Measurements from ENCODE around the gene PCA3.

The PCA3 gene

DNA sequence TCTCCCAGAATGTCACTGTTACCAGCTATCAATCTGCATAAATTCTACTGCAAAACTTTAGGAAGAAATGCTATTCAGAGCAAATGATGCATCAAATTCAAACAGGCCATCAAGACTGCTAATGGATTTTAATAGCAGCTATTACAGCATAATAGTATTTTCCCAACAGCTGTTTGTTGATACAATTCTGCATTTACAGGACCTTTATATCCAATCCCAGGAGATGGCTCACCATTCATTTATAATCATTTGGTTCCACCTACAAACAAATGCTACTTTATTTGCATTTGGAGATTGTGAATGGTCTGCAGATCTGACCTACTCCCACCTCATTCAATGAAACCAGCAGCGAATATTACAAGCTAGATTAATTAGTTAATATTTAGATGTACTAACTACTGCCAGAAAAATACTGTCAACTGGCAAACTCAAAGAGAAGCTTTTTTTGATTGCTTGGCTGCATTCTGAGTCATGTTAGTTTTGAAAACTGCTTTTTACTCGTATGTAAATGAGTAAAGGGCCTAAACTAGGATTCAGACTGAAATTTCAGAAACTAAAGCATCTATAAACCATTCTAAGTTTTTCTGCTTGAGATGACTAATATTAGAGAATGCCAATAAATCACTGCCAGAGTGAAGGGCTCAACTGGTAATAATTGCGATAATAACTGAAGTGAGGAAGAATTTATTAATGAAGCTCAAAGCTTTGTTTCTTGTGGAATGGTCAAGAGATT, 7.1 kb upstream of the PCA3 start:
- DNase-seq: peak in 2 of 3 experiments; percentile 61 to 93

DNA sequence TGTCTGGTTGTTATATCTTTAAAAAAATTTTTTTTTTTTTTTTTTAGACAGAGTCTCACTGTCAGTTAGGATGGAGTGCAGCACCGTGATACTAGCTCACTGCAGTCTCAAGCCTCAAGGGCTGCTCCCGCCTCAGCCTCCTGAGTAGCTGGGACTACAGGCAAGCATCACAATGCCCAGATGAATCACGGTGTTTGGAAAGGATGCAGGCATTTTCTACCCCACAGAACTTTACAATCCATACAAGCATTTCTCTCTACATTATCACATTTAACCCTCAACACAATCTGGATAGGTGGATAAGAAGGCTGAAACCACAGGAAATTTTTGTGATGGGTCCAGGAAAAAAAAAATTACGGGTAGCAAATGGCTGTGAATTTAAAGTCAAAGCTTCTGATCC, 5.8 kb upstream of the PCA3 start:
- peak in 2 of 3 experiments; percentile 13 to 33 for DNase-seq

- peak; percentile 11 to 55 (median 16) for DNase-seq
Measured at GRCh38 chr9:76759732-76760131, 4.5 kb upstream of the PCA3 start.

GRCh38 chr9:76761448-76761847, 2.8 kb upstream of the PCA3 start:
- DNase-seq: peak in 1 of 3 experiments; percentile 29

DNA sequence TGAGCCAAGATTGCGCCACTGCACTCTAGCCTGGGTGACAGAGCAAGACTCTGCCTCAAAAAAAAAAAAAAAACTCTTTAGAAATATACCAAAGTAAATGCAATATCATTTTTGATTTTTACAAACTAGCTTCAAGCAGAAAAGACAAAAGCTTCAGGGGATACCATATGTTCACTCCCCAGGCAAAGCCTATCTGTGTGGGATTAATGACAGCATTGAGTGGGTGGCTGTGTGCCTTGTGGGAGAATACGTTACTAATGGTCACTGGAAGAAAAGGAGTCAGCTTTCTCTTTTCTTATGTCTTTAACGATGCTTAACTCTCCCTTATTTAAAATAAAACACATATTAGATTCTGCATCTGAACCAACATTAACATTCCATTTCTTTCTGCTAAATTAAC, 1.9 kb downstream of the PCA3 start:
- DNase-seq: no peak

GRCh38 chr9:76772686-76773445, 8.6 kb downstream of the PCA3 start:
- DNase-seq: no peak

DNA sequence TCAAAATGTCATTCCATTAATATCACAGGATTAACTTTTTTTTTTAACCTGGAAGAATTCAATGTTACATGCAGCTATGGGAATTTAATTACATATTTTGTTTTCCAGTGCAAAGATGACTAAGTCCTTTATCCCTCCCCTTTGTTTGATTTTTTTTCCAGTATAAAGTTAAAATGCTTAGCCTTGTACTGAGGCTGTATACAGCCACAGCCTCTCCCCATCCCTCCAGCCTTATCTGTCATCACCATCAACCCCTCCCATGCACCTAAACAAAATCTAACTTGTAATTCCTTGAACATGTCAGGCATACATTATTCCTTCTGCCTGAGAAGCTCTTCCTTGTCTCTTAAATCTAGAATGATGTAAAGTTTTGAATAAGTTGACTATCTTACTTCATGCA, 20.6 kb downstream of the PCA3 start:
- DNase-seq: no peak

DNA sequence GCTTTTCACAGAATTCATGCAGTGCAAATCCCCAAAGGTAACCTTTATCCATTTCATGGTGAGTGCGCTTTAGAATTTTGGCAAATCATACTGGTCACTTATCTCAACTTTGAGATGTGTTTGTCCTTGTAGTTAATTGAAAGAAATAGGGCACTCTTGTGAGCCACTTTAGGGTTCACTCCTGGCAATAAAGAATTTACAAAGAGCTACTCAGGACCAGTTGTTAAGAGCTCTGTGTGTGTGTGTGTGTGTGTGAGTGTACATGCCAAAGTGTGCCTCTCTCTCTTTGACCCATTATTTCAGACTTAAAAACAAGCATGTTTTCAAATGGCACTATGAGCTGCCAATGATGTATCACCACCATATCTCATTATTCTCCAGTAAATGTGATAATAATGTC, 21.3 kb downstream of the PCA3 start:
- DNase-seq: peak in 1 of 3 experiments; percentile 7

DNA sequence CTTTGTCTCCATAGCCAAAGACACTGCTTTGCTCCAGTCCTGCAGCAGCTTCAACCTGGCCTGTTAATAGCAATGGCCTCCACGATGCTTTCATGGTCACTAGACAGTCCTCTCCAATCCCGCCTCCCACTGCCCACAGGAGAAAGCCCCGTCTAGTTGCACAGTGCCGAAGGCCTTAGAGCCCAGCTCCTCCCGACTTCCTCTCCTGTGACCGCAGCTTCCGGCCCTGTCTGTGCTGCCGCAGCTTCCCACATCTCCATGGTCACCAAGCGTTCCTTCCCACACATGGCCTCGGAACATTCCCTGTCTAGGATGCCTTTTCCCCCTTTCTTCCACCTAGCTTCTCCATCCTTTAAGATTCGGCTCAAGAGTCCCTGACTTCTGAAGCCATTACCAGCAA, 23.4 kb downstream of the PCA3 start:
- DNase-seq: no peak

DNA sequence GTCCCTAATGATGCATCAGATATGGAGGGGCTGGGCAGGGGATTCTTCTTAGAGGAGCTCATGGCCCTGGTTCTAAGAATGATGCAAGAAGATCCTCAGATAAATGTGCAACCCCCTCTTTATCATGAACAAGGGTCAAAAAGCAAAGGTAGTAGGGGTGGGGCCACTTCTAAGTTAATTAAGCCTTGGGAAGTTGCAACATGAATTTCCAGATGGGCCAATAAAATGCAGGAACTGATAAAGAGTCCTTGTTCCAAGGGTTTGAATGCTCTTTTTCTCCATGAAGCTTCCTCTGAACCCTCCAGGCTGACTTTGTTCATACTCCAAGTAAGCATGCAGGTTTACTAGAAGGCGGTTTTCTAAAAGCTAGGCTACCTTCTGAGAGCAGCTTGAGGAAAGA, 25.6 kb downstream of the PCA3 start:
- DNase-seq: no peak

DNA sequence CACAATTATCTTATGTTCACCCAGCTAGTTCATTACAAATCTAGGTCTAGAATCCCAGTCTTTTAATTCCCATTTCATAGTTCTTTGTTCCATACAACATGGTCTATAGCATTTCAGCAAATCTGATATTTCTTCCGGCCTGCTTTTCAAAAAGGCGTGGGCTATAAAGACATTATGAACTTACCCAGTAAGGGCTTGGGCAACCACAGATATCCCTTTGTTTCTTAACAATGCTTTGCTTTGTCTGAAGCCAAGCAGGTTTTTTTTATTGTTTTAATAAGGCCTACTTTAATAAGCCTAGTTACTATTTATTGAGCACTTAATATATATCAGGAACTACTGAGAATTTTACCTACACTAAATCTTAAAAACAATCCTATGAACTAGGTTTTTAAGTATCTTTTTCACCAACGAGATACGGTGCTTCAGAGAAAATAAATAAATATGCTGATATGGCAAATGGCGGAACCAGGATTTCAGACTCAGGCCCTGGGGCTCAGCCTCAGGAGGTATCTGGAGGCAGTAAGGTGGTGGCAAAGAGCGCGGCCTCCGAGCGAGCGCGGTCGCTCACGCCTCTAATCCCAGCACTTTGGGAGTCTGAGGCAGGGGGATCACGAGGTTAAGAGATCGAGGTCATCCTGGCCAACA, 29.7 kb downstream of the PCA3 start:
- no peak for DNase-seq

DNA sequence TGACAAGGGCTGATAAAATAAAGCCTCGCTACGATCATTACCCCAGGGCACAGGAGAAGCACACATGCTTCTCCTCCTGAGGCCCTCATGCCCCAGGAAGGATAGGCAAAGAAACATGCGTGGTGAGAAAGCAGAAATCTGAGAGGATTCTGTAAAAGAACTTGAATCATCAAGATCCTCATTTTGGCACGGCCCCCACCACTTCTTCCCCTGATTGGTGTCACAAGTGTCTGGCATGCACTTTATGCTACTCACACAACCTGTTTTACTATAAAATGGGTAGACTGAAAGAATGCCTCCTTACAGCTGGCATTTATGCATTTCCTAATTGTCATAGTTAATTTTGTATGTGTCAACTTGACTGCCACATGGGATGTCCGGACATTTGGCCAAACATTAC, 32.1 kb downstream of the PCA3 start:
- no peak for DNase-seq

DNA sequence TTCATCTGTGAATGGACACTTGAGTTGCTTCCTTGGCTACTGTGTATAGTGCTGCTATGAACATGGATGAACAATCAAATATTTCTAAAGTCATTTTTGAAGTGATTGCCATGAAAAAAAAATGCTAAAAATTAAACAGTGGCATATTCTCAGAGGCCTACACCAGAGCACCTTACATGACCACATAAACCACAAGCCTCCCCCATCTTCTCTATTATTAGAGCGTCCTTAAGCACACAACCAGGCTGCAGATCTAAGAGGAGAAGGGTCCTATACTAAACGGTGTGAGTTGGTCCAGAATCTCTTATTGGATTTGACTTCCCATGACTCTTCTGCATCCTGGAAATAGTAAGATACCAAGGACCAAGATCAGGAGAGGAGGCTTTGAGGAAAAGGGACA, 34.3 kb downstream of the PCA3 start:
- DNase-seq: no peak

- no peak for DNase-seq
Measured at GRCh38 chr9:76799473-76799872, 35.2 kb downstream of the PCA3 start.

- no peak for DNase-seq
Measured at GRCh38 chr9:76800901-76801300, 36.7 kb downstream of the PCA3 start.

GRCh38 chr9:76803083-76803482, 38.8 kb downstream of the PCA3 start:
- DNase-seq: no peak

DNA sequence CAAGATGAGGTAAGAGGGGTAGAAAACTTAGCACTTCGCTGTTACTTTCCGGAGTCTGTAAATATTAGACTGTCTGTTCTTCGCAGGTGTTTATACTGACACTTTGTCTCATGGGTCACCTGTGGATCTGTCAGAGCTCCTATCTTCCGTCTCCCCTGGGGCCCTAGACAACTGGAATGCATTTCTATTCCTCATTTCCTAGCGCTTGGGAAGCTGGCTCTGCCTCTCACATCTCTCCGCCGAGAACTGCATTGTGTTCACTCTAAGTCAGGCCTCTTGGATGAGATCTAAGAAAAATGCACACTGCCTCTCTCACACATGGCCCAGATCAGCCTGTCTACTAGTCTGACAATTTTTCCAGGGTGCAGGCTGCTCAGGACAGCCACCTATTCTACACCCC, 39.5 kb downstream of the PCA3 start:
- DNase-seq: no peak

DNA sequence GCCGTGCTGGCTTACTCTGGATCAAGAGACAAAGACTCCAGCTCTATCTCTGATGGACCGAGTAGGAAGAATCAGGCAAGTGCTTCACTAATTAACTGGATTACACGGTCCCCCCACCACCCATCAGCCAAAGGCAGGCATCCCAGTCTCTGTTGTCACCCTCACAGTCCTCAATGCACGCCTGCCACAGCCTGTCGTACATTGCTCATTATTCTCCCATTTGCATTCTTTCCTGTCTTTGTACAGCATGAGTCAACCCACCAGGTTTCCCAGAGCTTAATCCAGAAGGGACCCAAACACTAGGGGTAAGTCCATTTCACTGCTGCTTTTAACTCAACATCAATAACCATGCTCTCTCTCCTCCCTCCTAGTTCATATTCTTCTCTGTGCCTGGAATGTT, 44.4 kb downstream of the PCA3 start:
- no peak for DNase-seq

GRCh38 chr9:76810377-76810957, 46.2 kb downstream of the PCA3 start:
- peak; percentile 19 to 91 (median 65) for DNase-seq

- DNase-seq: peak in 2 of 3 experiments; percentile 82 to 96
Measured at GRCh38 chr9:76812591-76812990, 48.4 kb downstream of the PCA3 start.

DNA sequence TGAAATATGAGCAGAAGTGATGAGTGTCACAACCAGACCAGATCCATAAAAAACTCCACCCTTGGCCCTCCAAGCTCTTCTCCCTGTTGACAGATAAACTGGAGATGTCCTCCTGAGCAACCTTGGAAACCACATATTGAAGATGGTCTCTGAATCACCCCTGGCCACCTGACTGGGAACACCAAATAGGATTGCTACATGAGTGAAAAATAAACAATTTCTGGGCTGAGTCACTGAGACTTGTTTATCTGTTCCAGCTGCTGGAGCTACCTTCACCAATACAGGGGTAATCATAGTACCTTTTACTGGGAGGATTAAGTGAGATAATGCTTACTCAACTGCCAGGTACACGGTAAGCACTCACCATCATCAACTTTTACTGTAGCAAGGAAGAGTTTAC, 53.3 kb downstream of the PCA3 start:
- no peak for DNase-seq

DNA sequence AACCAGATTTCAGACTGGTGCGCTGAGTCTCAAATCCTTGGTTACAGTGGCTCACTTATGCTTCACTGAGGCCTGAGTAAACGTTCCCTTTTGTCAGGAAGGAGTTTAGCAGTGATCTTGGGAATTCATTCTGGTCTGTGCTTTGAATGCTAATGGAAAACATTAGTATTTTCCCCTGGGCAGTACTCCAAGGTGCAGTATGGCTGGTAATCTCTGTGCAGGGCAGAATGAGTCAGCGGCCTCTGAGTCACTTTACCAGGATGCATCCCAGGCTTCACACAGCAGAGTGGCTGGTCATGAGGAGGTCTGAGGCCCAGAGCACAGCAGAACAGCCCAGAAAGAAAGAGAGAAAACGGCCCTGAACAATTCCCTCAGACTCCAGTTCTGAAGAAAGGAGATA, 54.0 kb downstream of the PCA3 start:
- peak in 1 of 3 experiments; percentile 20 for DNase-seq

DNA sequence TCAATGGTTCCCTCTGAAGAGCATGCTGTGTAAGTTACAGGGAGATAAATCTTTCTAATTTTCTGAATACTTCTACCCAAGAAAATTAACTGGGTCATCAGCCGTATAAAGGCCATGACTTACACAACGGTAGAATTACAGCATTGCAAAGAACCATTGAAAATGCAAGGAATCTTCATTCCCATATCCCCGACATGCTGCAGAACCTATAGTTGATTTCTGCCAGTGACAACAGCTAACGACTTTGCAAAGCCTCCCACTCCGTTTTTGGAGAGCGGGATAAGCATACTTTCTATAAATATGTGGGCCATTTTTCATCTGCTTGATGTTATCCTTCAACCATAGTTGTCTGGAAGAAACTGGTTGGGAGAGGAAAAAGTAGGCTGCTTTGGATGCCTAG, 56.2 kb downstream of the PCA3 start:
- no peak for DNase-seq

All from NCI-H1417 (cell line).